KG1 (cell line): ENCODE data around the gene GPATCH3.
"Not testable (repeated sequence)": the region's sequence is repeated elsewhere in the genome, so short reads cannot be mapped to it uniquely, and the experiment has no call there.

ENCODE experiments used
- DNase-seq: peaks from one replicate; lab custom pipeline; 2025; lab: John Stamatoyannopoulos, UW

GPATCH3 gene, protein sequence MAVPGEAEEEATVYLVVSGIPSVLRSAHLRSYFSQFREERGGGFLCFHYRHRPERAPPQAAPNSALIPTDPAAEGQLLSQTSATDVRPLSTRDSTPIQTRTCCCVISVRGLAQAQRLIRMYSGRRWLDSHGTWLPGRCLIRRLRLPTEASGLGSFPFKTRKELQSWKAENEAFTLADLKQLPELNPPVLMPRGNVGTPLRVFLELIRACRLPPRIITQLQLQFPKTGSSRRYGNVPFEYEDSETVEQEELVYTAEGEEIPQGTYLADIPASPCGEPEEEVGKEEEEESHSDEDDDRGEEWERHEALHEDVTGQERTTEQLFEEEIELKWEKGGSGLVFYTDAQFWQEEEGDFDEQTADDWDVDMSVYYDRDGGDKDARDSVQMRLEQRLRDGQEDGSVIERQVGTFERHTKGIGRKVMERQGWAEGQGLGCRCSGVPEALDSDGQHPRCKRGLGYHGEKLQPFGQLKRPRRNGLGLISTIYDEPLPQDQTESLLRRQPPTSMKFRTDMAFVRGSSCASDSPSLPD

DNA sequence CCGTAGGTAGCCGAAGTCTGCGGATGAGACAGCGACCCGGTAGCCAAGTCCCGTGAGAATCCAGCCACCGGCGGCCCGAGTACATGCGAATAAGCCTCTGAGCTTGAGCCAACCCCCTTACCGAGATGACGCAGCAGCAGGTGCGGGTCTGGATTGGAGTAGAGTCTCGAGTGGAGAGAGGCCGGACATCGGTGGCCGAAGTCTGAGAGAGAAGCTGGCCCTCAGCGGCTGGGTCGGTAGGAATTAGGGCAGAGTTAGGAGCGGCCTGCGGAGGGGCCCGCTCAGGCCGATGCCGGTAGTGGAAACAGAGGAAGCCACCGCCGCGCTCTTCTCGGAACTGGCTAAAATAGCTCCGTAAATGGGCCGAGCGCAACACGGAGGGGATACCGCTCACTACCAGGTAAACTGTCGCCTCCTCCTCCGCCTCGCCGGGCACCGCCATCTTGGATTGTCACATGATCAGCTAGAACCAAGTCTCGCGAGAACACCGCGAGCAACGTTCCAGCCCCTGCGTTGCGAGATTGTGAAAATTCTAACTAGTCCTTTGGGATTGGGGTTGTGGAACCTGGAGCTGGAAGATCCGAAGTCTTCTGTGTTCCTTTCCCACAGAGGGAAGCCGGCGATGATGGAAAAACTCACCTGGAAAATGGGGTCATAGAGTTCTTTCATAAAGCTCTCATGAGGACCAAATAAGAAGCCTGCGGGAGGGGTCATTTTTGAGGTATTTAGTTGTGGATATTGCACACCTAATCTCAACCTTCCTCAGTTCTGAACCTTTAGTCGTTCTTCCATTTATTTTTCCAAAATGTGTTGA lies at the start of gene GPATCH3:
Gene GPATCH3, minus strand, starts transcription at position 467 of the 814 bp plus-strand sequence. Its CDS starts 25 bp downstream, at position 442.
- DNase-seq: peak; percentile 78

DNA sequence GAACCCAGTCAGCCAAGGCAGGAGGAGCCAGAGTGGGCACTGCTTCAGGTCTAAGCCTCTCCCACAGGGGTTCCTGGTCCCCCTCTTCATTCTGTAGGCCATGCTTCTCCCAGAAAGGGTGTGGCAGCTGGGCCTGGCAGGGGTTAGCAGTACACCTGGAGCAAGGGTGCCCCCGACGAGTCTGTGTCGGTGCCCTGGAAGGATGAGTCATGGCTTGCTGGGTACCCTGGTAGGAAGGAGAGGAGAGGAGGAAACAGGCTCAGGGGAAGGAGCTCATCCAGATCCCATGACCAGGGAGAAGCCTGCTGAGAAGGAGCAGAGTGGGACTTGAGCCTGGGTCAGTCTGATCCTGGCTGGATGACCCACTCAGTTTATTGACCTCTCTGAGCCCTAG lies 49.7 kb upstream of the GPATCH3 start:
- no peak for DNase-seq

DNA sequence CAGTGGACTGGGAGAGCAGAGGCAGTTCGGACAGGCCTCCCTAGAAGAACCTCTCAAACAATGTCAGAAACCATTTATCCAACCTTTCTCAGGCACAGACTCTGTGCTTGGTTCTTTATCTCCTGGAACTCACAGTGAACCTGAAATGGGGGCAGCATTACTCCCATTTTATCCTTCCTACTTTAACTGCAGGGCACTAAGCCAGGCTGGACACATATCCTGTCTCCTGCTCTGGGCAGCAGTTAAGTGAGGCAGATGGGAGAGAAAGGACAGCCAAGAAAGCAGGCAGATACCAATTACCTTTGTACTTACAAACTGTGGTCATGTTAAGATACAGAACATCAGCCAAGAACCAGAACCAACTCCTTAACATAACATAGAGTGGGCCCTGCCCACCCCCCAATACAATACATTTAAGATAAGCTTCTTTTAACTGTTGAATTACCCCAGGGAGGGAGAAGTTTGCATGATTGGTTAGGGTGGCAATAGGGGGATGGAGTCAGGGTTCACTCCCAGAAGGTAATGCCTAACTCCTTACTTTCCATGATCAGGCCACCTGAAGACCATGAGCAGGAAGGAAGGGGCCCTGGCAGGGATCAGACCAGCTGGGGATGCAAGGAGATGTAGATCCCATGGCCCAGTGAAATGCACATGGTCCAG lies 49.1 kb upstream of the GPATCH3 start:
- DNase-seq: no peak

DNA sequence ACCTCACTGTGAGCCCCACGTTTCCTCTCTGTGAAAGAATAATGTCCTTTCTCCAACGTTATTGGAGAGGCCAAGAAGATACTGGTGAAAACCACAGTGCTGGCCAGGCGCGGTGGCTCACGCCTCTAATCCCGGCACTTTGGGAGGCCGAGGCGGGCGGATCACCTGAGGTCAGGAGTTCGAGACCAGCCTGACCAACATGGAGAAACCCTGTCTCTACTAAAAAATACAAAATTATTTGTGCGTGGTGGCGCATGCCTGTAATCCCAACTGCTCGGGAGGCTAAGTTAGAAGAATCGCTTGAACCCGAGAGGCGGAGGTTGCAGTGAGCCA lies 48.4 kb upstream of the GPATCH3 start:
- not testable (repeated sequence) for DNase-seq

DNA sequence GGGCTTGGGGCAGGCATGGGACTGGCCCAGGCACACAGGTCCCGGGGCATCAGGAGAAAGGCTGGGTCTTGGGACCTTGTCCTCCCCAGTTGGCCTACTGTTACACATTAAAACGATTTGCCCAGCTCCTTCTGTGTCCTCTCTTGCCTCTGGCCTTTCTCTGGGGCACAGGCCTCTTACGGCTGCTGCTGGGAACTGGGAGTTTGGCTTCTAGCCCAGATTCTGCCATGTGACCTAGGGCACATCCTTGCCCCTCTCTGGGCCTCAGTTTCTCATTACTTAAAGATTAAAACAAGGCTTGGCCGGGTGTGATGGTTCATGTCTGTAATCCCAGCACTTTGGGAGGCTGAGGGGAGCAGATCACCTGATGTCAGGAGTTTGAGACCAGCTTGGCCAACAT lies 46.0 kb upstream of the GPATCH3 start:
- DNase-seq: no peak

DNA sequence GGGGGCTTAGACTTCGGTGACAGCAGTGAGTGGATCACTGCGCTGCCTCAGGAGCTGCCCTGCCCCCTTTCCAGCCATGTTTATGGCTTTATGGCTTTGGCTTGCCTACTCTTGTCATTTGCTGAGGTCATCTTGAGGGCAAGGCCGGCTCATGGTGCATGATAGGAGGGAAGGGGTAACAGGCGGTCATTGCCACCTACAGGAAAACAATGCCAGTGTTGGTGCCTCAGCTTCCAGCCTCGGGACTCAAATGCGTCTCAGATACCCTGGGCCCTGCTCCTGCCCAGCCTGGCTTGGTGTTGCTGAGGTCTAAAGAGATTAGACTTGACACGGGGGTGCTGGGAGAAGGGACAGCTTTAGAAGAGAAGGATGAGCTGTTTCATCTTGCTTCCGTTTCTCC lies 45.5 kb upstream of the GPATCH3 start:
- no peak for DNase-seq

DNA sequence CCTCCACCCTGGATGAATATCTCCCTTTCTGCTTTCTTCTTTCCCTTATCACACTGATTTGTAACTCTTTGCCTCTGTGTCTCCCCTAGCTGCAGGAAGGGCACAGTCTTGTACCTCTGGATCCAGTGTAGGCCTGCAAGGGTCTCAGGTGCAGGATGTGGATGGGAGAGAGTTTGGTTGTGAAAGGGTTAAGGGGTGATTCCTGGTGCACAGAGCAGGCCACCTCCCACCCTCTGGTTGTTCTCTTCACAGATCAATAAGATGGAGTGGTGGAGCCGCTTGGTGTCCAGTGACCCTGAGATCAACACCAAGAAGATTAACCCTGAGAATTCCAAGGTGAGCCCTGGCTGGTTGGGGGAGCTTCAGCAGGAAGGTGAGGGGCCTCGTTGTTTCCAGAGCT lies 44.9 kb upstream of the GPATCH3 start:
- no peak for DNase-seq

DNA sequence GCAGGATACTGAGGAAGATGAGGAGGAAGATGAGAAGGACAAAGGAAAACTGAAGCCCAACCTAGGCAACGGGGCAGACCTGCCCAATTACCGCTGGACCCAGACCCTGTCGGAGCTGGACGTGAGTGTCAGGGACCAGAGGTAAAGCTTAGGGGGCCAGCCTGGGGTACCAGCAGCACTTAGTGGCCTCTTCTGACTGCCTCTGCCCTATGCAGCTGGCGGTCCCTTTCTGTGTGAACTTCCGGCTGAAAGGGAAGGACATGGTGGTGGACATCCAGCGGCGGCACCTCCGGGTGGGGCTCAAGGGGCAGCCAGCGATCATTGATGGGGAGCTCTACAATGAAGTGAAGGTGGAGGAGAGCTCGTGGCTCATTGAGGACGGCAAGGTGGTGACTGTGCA lies 42.4 kb upstream of the GPATCH3 start:
- DNase-seq: no peak

DNA sequence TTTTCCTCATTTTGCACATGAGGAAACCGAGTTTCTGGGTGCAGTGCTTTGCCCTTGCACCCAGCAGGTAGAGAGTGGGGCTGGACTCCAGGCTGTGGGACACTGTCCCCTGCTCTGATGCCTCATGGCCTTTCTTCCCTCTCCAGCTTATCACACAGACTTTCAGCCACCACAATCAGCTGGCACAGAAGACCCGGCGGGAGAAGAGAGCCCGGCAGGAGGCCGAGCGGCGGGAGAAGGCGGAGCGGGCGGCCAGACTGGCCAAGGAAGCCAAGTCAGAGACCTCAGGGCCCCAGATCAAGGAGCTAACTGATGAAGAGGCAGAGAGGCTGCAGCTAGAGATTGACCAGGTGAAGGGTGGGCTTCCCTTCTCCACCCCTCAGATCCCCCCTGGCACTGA lies 41.0 kb upstream of the GPATCH3 start:
- no peak for DNase-seq

DNA sequence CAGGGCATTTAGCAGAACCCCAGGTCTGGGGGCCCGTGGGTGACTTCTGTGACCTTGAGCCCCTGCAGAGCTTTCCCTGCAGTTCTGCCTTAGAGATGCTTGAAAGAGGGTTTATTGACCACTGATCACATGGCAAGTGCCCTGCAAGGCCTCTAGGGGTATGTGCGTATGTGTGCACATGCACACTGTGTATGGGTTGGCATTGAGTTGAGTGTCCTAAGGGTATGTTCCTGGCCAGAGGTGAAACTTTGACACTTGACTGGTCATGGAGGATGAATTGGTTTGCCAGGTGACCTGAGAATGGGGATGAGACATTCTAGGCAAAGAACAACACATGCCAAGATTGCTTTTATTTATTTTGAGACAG lies 38.4 kb upstream of the GPATCH3 start:
- DNase-seq: no peak

DNA sequence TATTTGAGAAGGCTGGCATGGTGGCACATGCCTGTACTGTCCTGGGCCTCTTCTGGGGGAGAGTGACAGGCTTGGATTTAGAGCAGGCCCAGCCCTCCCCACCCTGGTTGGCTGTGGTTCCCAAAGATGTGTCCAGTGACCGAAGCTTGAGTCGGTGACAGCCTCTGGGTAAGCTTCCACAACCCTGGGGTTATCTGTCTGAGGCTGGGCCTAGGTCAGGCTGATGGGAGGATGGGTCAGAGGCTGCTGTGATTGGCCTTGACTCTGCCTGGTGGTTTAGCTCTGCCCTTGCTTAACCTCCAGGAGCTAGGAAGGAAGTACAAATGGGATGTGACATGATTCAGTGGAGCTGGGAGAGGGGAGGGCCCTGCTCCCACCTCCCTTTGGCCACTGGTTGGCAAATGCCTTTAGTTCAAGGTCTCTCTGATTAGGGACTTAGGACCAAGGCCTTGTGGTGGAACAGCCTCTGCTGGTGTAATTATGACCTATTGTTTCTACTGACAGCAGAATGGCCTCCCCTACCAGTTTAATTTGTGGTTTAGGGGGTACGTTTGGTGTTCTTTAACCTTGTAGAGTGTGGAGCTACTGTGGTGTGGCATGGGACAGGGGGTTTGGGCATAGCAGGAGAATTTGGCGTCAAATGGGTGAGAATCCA lies 37.9 kb upstream of the GPATCH3 start:
- no peak for DNase-seq

DNA sequence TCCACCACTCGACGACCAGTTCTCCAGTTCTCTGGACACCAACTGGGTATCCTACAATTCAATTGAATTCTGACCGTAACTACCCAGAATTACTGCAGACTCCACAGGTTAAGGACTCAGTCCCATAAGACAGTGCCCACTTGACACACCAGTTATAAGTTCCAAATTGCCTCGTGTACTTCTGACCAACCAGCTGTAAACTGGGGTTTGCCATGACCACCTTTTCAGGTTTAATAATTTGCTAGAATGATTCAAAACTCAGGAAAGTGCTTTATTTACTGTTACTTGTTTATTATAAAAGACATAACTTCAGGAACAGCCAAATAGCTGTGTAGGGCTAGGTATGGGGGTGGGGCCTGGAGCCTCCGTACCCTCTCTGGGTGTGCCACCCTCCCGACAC lies 36.6 kb upstream of the GPATCH3 start:
- no peak for DNase-seq

DNA sequence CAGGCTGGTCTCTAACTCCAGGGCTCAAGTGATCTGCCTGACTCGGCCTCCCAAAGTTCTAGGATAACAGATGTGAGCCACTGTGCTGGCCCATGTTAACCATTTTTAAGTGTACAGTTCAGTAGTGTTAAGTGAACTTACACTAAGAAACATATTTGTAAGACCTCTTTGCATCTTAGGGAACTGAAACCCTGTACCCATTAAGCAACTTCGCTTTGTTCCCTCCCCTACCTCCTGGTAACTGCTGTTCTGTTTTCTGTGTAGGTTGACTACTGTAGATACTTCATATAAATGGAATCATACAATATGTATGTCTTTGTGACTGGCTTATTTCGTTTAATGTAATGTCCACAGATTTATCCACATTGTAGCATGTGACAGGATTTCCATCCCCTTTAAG lies 32.3 kb upstream of the GPATCH3 start:
- no peak for DNase-seq

DNA sequence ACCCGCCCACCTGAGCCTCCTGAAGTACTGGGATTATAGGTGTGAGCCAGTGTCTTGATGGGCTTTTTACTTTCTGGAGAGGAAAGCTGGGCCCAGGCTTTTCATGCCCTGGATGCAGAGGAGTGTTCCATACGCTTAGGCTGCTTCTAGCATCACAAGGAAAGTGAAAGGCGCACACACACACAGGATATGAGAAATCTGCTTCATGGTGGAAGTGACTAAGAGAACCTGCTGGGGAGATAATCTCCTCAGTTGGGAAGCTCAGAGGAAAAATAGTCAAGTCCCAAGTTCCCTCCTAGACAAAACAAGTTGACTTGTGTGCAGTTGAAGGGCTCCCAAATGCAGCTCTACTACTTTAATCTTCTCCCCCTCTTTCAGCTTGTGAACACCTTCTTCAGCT lies 23.4 kb upstream of the GPATCH3 start:
- no peak for DNase-seq

DNA sequence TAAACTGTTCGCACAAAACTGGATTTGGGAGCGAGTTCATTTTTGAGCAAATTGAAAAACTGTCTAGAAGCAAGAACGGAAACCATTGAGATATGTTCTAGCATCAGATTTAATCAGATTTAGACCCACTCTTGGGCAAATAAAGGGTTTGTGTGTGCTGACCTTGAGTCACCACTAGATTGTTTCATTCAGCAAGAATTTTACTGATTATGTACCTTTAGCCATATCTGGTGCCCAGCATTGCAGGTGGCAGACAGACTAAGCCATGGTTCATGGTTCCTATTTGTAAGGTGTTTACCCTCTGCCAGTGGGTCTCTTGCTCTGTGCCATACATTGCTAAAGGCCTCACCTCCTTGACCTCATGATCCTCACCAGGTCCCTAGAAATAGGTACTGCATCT lies 22.6 kb upstream of the GPATCH3 start:
- DNase-seq: no peak

DNA sequence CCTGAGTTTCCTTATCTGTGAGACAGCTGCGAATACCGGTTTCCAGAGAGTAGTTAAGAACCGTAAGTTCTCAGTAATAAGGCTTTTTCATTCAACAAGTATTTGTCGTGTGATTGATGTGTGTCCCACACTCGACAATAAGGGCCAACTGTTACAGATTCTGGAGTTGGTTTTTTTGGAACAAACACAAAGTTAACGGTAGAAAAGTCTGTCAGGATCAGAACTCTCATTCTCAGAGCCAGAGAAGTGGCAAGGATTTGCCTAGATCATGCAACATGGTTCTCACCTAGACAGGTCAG lies 22.1 kb upstream of the GPATCH3 start:
- DNase-seq: no peak

DNA sequence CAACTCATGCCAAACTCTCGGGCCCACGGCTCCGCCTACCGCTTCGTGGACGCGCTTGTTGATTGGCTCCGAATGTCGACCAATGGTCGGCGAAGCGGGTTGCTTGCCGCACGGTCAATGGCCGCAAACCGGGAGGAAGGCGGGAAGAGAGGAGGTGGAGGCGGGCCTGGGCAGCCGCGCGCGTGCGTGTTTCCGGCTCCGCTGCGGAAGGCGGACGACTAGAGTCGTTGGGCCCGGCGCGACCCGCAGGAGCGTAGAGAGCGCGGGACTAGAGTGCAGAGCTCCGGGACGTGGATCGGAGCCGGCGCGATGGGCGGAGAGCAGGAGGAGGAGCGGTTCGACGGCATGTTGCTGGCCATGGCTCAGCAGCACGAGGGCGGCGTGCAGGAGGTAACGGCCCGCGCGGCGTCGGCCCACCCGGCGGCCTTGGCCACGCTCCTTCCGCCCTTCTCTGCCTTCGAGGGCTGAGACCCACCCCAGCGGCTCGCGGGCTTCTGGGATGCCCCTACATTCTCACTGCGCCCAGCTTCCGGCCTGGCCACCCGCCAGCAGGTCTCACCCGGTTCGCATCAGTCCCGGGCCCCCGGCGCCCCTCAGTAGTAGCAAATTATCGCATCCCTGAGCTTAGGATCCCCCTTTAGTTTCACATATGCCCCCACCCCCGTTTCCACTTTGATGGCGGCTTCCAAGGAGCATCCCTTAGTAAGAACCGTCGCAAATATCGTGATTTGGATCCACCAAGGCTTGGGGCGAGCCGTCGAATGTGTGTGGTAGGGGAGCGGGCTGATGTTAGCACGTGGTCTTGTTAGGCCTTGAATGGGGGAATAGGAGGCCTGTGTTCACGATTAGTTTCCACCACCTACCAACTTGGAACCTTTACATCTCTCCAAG lies 21.5 kb upstream of the GPATCH3 start, which contains the start of gene NUDC:
Gene NUDC, plus strand, starts transcription at position 204 of the 891 bp plus-strand sequence. Its CDS starts 106 bp downstream, at position 310.
- DNase-seq: peak; percentile 97

DNA sequence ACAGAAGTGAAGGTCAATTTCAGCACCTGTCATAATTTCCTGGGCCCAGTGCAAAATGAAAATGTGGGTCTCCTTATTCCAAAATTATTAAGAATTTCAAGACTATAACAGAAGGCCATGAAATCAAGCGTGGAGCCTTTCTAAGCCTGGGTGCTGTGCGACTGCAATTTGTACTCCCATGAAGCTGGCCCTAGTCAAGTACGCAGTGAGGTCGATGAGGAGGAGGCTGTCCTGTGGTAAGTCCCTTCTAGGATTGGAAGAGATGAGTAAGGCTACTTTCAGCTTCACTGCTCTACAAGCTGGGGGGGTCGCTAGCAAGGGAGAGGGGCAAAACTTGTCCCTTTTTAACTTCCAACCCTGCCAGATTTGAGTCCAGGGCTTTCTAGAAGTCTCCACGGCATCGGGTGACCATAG lies 20.9 kb upstream of the GPATCH3 start:
- DNase-seq: no peak

DNA sequence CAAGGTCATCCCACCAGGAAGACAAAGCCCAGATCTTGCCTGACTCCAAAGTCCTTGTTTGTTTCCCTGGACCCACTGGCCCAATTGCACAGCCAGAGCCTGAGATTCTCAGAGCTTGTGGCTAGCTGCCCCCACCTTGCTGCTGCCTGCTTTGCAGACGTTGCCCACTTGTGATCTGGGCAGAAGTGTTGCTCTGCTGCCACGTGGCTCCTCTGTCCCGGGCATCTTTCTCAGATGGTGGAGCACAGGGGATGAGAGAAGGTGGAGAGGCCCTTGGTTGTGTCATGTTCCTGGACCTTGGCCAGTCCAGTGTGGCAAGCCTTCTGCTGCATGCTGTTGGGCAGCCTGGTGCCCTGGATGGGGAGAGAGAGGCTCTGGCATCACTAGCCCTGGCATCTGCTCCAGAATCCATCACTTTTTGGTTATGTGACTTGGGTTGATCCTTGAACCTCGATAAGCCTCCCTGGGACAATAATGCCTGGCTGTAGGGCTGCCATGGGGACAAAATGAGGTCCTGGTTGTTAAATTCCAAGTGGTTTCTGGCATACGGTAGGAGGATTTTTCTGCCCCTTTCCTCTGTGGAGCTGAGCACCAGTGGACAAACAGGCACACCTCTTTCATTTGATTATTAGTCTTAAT lies 15.1 kb upstream of the GPATCH3 start:
- no peak for DNase-seq

DNA sequence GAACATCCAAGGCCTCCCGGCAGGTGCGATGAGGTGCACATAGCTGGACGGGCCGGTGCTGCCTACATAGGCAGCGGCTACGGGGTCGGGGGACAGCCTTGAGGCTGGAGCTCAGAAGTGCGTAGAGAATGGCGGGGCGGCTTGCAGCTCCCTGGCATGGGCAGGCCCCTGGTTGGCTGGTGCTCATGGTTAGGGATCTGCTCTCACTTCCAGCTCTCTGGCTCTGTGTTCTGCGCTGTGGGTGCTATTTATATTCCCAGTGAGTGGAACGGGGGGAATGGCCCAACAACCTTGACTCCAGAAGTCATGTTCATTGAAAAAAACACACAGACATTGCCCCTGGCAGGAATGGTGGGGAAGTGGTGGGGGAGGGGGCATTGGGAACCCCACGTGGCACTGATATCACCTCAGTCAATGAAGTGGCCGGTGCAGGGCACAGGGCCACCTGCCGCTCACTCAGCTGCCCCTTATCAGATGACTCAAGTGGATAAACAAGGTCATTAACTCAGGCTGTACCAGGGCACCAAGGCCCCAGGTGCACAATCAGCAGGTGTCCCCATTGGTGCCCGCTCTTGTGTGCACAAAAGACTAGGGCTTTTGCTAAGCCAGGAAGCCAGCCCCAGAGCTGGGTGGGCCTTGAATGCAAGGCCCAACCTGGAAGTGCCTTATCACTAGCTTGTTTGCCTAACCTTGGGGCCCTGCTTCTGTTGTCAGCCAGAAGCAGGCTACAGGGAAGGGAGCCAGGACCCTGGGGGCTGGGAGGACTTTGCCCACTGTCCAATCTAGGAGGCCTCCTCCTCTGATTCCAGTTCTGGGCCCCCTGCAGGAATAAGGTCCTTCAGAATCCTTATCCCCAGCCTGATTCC lies 13.7 kb upstream of the GPATCH3 start, which contains the start of gene NR0B2:
Gene NR0B2, minus strand, starts transcription at position 222 of the 866 bp plus-strand sequence. Its CDS starts 35 bp downstream, at position 187.
- DNase-seq: no peak
